HUES48 (cell line): Measurements from ENCODE around the gene FAM153A.
"Not testable (repeated sequence)": the region's sequence is repeated elsewhere in the genome, so short reads cannot be mapped to it uniquely, and the experiment has no call there.

ENCODE experiments used
- H3K27ac ChIP-seq: one replicate; pipeline ENCODE4 v1.7.0; 2013; ENCODE audit warnings: low read depth, low read length, inconsistent platforms
- H3K27me3 ChIP-seq: 2 replicates; pipeline ENCODE4 v1.6.1; 2013; ENCODE audit warnings: mild to moderate bottlenecking, low read length; ENCODE audit not compliant: control insufficient read depth, insufficient read depth
- H3K36me3 ChIP-seq: 2 replicates; pipeline ENCODE4 v1.6.1; 2013; ENCODE audit warnings: low read length; ENCODE audit not compliant: control insufficient read depth, insufficient read depth
- H3K4me1 ChIP-seq: 2 replicates; pipeline ENCODE4 v1.6.1; 2013; ENCODE audit warnings: mild to moderate bottlenecking, low read length; ENCODE audit not compliant: control insufficient read depth, insufficient read depth
- H3K4me3 ChIP-seq: 2 replicates; pipeline ENCODE4 v1.5.1; 2013; ENCODE audit warnings: mild to moderate bottlenecking, low read depth, low read length
- H3K9ac ChIP-seq: 2 replicates; pipeline ENCODE4 v1.6.1; 2013; ENCODE audit warnings: mild to moderate bottlenecking, low read depth, low read length, moderate library complexity
- H3K9me3 ChIP-seq: 2 replicates; pipeline ENCODE4 v1.6.1; 2013; ENCODE audit warnings: low read length; ENCODE audit not compliant: control insufficient read depth, insufficient read depth

FAM153A gene

GRCh38 chr5:177782792-177783633 is at the start of gene FAM153A:
Gene FAM153A (minus strand): TSS chr5:177782899.
- not testable (repeated sequence) for H3K27me3 ChIP-seq, H3K4me3 ChIP-seq, H3K4me1 ChIP-seq, H3K9me3 ChIP-seq, H3K36me3 ChIP-seq, H3K9ac ChIP-seq, H3K27ac ChIP-seq

- H3K27me3 ChIP-seq, result not testable (repeated sequence)
Observed at GRCh38 chr5:177832287-177832686, 49.6 kb upstream of the FAM153A start.

GRCh38 chr5:177826073-177826472 is 43.4 kb upstream of the FAM153A start:
- H3K9me3 ChIP-seq, H3K4me1 ChIP-seq, H3K9ac ChIP-seq, H3K36me3 ChIP-seq, H3K27me3 ChIP-seq, H3K4me3 ChIP-seq, H3K27ac ChIP-seq: not testable (repeated sequence)

More at GRCh38 chr5:177832287-177832686, 49.6 kb upstream of the FAM153A start:
- H3K4me3 ChIP-seq, H3K4me1 ChIP-seq, H3K36me3 ChIP-seq, H3K9ac ChIP-seq, H3K9me3 ChIP-seq, H3K27ac ChIP-seq: not testable (repeated sequence)

- H3K4me3 ChIP-seq, H3K27ac ChIP-seq, H3K36me3 ChIP-seq, H3K9me3 ChIP-seq, H3K4me1 ChIP-seq, H3K27me3 ChIP-seq, H3K9ac ChIP-seq: not testable (repeated sequence)
Observed at GRCh38 chr5:177824776-177825175, 42.1 kb upstream of the FAM153A start.

GRCh38 chr5:177822489-177822888 is 39.8 kb upstream of the FAM153A start:
- H3K9me3 ChIP-seq, H3K4me1 ChIP-seq, H3K36me3 ChIP-seq, H3K4me3 ChIP-seq, H3K9ac ChIP-seq, H3K27ac ChIP-seq, H3K27me3 ChIP-seq: not testable (repeated sequence)

- not testable (repeated sequence) for H3K4me1 ChIP-seq, H3K9me3 ChIP-seq, H3K9ac ChIP-seq, H3K27ac ChIP-seq, H3K27me3 ChIP-seq, H3K36me3 ChIP-seq, H3K4me3 ChIP-seq
Observed at GRCh38 chr5:177819664-177820063, 37.0 kb upstream of the FAM153A start.

- not testable (repeated sequence) for H3K4me3 ChIP-seq, H3K9me3 ChIP-seq, H3K9ac ChIP-seq, H3K36me3 ChIP-seq, H3K27ac ChIP-seq, H3K27me3 ChIP-seq, H3K4me1 ChIP-seq
Observed at GRCh38 chr5:177812814-177813425, 30.2 kb upstream of the FAM153A start.

GRCh38 chr5:177812160-177812743 is 29.6 kb upstream of the FAM153A start:
- H3K4me3 ChIP-seq, H3K27ac ChIP-seq, H3K4me1 ChIP-seq: not testable (repeated sequence)

GRCh38 chr5:177809209-177809913 is 26.7 kb upstream of the FAM153A start:
- H3K4me3 ChIP-seq, H3K9me3 ChIP-seq, H3K9ac ChIP-seq, H3K27me3 ChIP-seq, H3K36me3 ChIP-seq, H3K27ac ChIP-seq, H3K4me1 ChIP-seq: not testable (repeated sequence)

More at GRCh38 chr5:177812160-177812743, 29.6 kb upstream of the FAM153A start:
- not testable (repeated sequence) for H3K9ac ChIP-seq, H3K9me3 ChIP-seq, H3K27me3 ChIP-seq, H3K36me3 ChIP-seq

- H3K4me3 ChIP-seq, H3K27me3 ChIP-seq, H3K4me1 ChIP-seq, H3K9ac ChIP-seq, H3K9me3 ChIP-seq, H3K27ac ChIP-seq, H3K36me3 ChIP-seq: not testable (repeated sequence)
Observed at GRCh38 chr5:177808420-177808819, 25.7 kb upstream of the FAM153A start.

GRCh38 chr5:177807265-177807664 is 24.6 kb upstream of the FAM153A start:
- H3K9me3 ChIP-seq, H3K4me1 ChIP-seq, H3K36me3 ChIP-seq, H3K27me3 ChIP-seq, H3K4me3 ChIP-seq, H3K27ac ChIP-seq, H3K9ac ChIP-seq: not testable (repeated sequence)
